Right lung (tissue), 5 donors: ENCODE data around the gene GRM5. TPM values are rescaled to one million over a fixed set of nuclear protein-coding genes. Genes with fewer than 3 reads are reported as not detected.
A peak's percentile ranks its signal among the peaks of the same experiment; 100 is the strongest.
"Not testable (repeated sequence)": the region's sequence is repeated elsewhere in the genome, so short reads cannot be mapped to it uniquely, and the experiment has no call there.

Source experiments
- DNase-seq, 2 donors: peaks; one replicate each; pipeline ENCODE4 v3.0.0-alpha.2; 2013
- polyA plus RNA-seq, 5 donors: library from polyadenylated mRNA; unstranded; fragments of 120-200 nt; gene quantifications; one replicate each; pipeline versions ENCODE4 v1.2.1 to v1.2.3, GENCODE V29; 2013; ENCODE audit warnings: inconsistent platforms in 1 of 5, low replicate concordance in 1 of 5; ENCODE audit not compliant: insufficient read length in 5 of 5, insufficient read depth in 1 of 5

The GRM5 gene
- polyA plus RNA-seq, 5 donors = 0.04 to 0.07 (median 0.04) TPM; not detected in 2

DNA sequence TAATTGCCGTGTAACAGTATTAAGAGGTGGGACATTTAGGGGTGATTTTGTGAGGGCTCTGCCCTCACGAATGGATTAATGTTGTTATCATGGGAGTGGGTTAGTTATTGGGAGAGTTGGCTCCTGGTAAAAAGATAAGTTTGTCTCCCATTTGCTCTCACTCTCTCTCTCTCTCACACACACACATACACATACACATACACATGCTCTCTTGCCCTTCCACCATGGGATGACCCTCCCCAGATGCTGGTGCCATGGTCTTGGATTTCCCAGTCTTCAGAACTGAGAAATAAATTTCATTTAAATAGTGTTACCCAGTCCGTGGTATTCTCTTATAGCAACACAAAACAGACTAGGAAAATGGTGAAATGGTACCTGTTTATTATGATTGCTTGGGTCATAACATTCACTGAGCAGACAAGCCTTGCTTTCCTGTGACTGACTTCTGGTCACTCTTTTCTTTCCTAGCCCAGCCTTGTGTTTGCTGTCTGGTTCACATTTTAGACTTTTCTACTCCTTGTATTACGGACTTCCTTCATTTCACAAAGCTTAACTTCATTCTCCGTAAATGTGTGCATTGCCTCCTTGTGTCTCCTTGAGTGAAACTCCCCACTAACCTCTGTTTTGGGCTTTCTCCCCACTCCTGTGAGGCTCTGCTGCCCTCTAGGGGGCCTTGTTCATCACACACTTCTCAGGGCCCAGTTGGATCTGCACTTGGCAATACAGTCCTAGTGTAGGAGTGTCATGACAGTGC is 521.7 kb downstream of the GRM5 start:
- peak; percentile 83 to 88 for DNase-seq

DNA sequence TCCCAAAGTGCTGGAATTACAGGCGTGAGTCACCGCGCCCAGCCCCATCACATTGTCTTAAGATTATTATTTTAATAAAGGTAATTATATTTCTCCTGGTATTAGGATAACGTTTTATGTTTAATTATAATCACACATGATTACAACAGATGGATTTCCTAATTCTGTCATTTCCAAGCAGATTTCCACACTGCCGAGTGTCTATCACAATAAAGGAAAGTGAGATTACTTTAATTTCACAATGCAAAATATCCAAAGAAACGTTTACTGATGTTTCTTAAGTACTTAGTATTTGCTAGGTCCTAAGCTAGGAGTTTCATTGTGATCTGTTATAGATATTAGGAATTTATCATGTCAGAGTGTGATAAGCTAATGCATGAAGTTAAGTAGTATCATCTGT is 524.8 kb downstream of the GRM5 start:
- DNase-seq = no peak

GRCh38 chr11:88538098-88538497 is 527.7 kb downstream of the GRM5 start:
- no peak for DNase-seq

DNA sequence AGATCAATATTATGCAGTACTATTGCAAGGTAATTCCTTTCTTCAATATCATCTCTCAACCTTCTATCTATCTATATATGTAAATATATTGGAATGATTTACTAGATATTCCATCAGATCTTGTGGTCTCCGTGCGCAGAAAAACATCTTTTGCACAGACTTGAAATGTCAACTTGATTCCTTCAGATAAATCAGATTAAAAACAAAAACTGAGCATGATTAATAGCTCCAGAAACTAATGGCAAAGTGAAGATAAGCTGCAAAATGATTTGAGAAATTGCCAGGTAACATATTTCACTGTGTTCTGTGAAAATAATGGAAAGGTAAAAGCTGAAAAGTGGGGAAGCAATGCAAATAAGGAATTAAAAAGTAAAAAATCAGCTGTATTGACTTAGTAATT is 528.2 kb downstream of the GRM5 start:
- no peak for DNase-seq

DNA sequence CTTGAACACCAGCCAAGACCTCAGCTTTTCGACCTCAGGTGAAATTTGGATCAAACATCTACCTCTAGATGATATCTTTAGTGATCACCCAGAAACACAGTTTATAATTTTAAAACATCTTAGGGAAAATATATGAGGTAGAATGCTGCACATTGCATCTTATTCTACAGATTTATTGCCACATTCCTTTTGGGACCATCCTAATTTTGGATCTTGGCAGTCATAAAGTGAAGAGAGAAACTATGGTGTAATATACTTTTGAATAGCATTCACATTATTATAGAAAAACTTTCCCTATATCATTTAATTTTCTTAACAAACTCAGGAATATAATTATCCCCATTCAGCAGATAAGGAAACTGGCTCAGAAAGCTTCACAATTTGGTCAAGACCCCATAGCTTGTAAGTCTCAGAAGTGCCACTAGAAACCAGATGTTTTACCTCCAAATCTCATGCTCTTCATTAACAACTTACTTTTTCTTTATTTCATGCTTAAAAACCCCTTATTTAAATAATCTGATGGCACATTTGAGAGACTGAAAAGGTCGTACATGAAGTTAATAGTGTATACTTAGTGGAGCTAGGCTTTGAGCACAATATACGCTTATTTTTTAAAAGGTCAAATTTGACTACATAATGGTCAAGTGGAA is 529.0 kb downstream of the GRM5 start:
- DNase-seq = peak; percentile 7 to 20

DNA sequence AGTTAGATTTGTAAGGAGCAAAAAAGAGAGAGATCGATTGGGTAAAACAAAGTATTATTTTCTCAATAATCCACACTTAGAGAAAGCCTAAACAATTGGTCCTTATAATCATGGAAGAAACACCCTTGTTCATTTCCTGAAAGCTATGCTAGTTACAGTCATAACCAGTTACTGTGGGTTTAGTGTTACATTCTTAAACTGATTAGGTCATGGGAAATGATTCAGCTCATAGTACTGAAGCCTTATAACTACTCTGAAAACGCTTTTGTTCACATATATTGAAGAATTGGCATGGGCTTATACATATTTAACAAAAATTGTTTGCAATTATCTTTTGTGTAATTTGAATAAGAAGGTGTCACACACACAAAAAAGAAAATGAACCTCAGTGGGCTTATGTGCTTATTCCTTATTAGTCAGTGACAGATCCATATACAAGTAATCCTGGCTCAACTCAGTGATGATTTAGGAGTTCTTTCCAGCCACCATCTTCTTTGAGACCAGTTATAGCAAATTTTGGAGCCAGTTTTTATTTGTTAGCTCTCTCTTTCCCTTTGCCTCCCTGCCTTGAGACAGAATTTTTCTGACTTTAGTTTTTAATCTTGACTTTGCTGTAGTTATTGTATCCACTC is 529.8 kb downstream of the GRM5 start:
- DNase-seq = peak in 1 of 2 donors; percentile 4

GRCh38 chr11:88535266-88535665 is 530.5 kb downstream of the GRM5 start:
- no peak for DNase-seq

DNA sequence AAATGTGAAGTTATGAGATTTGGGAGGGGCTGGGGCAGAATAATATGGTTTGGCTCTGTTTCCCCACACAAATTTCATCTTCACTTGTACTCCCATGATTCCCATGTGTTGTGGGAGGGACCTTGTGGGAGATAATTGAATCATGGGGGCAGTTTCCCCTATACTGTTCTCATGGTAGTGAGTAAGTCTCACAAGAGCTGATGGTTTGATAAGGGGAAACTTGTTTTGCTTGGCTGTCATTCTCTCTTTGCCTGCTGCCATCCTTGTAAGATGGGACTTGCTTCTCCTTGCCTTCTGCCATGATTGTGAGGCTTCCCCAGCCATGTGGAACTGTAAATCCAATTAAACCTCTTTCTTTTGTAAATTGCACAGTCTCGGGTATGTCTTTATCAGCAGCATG is 531.1 kb downstream of the GRM5 start:
- DNase-seq = not testable (repeated sequence)

DNA sequence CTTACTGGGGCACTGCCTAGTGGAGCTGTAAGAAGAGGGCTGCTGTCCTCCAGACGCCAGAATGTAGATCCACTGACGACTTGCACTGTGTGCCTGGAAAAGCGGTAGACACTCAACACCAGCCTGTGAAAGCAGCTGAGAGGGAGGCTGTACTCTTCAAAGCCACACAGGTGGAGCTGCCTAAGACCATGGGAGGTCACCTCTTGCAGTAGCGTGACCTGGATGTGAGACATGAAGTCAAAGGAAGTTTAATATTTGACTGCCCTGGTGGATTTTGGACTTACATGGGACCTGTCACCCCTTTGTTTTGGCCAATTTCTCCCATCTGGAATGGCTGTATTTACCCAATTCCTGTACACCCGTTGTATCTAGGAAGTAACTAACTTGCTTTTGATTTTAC is 531.6 kb downstream of the GRM5 start:
- DNase-seq = no peak

GRCh38 chr11:88533001-88533400 is 532.8 kb downstream of the GRM5 start:
- no peak for DNase-seq

DNA sequence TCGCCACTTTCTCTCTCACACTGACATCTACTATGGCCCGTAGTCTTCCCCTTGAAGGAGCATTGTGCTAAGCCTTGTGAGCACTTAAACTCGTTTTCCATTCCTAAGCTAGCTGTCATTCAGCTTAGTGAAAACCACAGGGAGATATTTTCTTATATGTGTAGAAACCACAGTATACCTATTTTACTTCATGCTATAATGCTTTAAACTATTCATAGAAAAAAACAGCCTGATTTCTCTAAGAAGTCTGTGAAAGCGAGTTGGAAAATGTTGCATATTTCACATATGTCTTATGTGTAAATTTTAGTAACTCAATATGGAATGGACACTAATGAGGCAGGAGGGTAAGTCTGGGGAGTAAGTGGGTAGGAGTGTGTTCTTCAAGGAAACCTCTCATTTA is 534.0 kb downstream of the GRM5 start:
- no peak for DNase-seq

- DNase-seq = no peak
These were observed 536.4 kb downstream of the GRM5 start for GRCh38 chr11:88529426-88529825.

DNA sequence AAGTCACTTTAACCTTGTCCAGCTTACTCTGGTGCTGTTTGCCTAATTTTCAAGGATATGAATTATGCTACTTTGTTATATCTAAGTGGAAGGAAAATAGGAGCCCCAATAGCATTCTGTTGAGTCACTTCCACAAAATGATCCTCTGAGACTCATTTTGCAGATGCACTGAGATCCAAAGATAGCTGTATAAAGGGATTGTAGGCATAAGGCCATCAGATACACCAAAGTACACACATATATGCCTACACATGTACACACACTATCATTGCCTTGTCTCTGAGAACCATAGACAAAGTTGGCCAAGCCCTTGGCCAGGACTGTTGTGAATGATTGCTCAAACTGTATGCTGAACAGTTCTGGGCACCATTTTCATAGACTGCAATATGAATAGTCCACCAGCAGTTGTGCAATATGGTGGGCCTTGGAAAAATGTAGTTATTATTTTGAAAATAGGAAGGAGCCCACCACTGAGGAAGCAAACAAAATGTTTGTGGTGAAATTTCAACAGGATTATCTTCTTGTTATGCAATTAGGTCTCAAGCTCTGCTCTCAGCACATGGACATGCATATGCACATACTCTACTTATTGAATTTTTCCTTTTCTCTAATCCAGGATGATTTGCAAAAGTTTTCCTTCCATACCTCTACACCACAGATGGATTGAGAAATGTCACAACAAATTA is 542.3 kb downstream of the GRM5 start:
- no peak for DNase-seq

GRCh38 chr11:88522624-88523385 is 543.0 kb downstream of the GRM5 start:
- DNase-seq = no peak

GRCh38 chr11:88521799-88522201 is 544.0 kb downstream of the GRM5 start:
- no peak for DNase-seq

DNA sequence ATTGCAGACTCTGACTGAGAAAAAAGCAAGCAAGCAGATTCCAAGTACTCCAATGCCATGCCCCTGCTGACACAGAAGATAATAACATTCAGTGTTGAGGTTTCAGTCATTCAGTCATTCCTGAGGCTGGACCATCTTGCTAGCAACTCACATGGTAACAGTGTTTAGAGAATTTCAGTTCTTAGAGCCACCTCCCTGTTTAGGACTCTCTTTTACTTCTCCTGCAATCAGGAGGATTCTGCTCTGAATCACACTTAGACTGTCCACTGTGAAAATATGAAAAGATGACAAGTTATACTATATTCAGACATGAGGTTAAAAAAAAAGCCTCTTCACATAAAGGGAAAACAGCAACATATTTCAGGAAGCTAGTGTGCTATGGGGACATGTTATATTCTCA is 544.4 kb downstream of the GRM5 start:
- no peak for DNase-seq

DNA sequence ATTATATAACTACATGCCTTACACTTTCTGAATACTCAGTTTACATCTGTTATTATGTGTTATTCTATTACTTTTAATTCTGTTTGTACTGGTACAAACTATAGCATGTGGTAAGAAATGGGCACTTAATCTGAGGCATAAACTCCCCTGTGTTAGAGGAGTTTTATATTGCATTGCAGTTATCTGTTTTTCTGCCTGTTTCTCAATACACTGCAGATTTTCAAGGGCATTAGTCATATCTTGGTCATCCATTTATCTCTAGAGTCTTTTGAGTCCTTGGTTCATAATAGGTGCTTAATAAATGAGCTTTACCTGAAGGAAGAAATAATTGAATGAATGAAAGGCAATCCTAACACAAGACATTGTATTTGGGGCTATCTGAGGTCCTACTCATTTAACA is 545.4 kb downstream of the GRM5 start:
- no peak for DNase-seq

DNA sequence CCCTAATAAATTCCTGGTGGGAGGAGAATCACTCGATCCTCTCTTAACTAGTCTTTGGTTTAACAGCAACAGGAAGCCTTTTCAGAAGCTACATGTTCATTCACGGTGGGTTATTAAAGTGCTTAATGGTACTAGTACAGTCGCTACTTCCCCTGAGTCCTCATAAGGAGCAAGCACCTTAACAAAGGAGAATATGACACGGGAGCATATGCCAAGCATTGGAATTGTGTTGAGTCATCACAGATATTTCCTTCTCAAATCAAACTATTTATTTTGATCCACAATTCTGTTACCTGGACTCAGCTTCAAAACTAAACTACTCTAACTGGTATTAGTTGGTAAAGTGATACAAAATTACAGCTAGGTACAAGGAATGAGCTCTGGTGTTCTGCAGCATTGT is 550.8 kb downstream of the GRM5 start:
- no peak for DNase-seq

DNA sequence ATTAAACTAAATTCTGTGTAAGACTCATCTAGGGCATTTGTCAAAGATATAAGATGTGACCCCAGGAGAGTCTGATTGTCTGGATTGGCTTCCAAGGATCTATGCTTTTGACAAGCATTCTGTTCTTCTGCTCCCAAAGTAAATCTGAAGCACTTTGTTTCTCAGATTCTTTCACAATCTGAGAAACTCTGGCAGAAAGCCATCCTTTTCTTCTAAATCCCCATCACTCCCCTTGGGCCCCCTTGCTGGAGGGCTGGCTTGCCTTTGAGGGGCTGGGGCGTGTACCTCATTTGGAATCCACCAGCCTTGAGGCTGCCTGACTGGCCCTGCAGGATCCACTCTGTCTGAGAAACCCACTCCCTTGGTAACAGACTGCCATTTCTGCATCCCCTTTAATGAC is 554.8 kb downstream of the GRM5 start:
- DNase-seq = peak in 1 of 2 donors; percentile 32

DNA sequence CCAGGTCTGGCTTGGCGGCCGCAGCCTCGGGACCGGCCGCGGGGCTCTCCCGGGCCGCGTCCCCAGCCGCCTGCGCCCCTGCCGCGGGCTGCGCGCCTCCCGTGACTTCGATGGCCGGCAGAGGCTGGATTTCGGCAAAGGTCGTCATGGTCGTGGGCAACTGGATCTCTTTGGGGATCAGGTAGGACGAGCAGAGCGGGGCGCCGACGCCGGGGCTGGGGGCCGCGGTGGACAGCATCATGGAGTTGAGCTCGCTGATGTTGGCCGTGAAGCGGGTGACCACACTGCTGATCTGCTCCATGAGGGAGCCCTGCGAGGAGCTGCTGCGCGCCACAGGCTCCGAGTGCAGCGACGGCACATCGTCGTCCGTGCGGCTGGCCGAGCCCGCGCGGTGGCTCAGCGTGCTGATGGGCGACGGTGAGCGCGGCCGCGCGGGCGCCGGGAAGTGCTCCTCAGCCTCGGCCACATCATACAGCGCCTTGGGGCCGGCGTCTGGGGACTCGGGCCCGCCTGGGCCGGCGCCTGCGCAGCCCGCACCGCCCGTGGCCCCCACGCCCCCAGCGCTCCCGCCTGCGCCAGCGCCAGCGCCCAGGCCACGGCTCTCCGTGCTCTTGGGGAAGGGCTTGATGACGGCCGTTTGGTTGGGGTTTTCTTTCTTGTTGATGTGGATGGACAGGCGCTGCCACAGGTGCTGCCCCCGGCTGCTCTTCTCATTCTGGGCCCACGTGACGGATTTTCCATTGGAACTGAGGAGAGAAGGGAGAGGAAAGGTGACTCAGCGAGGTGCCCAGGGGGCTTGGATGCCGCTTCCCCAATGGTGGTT is 556.8 kb downstream of the GRM5 start:
- DNase-seq = peak; percentile 47 to 53

DNA sequence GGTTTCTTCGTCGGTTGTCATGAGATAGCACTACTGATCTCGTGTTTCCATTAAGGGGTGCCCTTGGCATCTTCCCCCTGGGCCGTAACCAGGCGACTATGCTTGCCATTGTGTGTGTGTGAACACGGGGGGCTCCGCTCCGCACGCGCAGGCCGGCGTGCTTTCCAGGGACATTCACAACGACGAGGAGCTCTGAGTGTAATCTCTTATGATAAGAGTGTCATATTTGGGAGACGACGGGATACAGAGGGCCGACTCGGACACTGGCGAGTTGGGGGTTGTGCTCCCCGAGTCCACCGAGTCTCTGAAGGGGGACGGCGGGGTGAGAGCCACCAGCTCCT is 557.4 kb downstream of the GRM5 start:
- peak; percentile 21 to 23 for DNase-seq
